Fibroblast of peridontal ligament (primary cell): ENCODE measurements around the gene S100A5.
A peak's percentile ranks its signal among the peaks of the same experiment; 100 is the strongest.
"Not testable (repeated sequence)": the region's sequence is repeated elsewhere in the genome, so short reads cannot be mapped to it uniquely, and the experiment has no call there.

Experiments
- DNase-seq: peaks from one replicate; pipeline ENCODE4 v3.0.0-alpha.2; 2010; ENCODE audit errors: extremely low read depth

The S100A5 gene

GRCh38 chr1:153540394-153541361, at the start of gene S100A5:
TSS of gene S100A5 (minus strand) at chr1:153540934. CDS start at chr1:153540191, 743 bp downstream.
- peak; percentile 49 for DNase-seq

- DNase-seq = no peak
Measured at GRCh38 chr1:153588482-153588881, 47.7 kb upstream of the S100A5 start.

GRCh38 chr1:153588033-153588432, 47.3 kb upstream of the S100A5 start:
- not testable (repeated sequence) for DNase-seq

- DNase-seq = no peak
Measured at GRCh38 chr1:153587314-153587713, 46.6 kb upstream of the S100A5 start.

DNA sequence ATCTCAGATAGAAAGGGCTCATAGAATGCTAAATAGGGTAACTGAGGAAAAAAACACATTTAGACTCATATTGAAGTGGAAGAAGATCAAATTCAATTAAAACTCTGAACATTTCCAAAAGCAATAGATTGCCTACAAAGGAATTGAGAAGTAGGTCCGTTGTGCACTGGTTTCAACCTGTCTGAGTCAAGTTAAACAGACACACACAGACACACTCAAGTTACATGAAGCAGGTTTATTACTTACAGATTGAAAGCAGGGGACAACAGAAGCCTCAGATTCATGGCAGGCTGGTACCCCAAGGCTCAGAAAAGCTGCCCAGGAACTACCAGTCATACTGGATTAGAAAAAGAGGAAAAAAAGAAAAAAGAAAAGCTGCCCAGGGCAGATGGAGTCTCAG, 45.6 kb upstream of the S100A5 start:
- DNase-seq = no peak

DNA sequence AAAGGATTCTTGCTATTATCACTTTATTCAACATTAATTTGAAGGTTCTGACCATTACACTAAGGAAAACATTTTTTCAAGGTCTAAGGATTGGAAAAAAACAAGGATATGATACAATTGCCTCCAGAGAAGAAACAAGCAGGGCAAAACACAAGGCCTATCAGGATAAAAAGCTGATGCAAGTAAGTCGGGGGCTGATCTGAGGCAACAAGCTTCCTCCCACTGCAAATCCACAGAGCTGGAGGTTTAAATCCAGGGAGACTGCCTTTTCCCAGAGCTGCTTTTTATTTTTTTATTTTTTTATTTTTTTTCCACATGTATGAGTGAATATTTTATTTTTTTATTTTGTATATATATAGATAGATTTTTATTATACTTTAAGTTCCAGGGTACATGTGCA, 44.3 kb upstream of the S100A5 start:
- DNase-seq = no peak

DNA sequence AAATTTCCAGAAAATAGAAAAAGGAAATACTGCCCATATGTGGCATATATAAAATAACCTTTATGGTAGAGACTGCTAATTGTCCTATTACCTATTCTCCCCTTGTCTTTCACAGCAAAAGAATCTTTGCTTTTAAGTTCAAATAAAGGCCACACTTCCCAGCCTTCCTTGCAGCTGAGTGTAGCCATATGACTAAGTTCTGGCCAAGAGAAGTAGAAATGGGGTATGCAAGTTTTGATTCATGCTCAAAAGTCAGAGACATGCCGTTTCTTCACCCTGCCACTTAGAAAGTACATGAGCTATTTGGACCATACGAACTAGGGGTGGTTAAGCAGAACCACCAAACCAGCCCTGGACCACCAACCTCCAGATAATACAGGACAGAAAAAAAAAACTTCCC, 43.2 kb upstream of the S100A5 start:
- DNase-seq = no peak

GRCh38 chr1:153583514-153583913, 42.8 kb upstream of the S100A5 start:
- DNase-seq = not testable (repeated sequence)

DNA sequence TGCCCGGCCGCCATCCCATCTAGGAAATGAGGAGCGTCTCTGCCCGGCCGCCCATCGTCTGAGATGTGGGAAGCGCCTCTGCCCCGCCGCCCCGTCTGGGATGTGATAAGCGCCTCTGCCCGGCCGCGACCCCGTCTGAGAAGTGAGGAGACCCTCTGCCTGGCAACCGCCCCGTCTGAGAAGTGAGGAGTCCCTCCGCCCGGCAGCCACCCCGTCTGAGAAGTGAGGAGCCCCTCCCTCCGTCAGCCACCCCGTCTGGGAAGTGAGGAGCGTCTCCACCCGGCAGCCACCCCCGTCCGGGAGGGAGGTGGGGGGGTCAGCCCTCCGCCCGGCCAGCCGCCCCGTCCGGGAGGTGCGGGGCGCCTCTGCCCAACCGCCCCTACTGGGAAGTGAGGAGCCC, 42.1 kb upstream of the S100A5 start:
- DNase-seq = not testable (repeated sequence)

GRCh38 chr1:153578936-153579335, 38.2 kb upstream of the S100A5 start:
- DNase-seq = no peak

- peak; percentile 38 for DNase-seq
Measured at GRCh38 chr1:153578490-153578889, 37.8 kb upstream of the S100A5 start.

DNA sequence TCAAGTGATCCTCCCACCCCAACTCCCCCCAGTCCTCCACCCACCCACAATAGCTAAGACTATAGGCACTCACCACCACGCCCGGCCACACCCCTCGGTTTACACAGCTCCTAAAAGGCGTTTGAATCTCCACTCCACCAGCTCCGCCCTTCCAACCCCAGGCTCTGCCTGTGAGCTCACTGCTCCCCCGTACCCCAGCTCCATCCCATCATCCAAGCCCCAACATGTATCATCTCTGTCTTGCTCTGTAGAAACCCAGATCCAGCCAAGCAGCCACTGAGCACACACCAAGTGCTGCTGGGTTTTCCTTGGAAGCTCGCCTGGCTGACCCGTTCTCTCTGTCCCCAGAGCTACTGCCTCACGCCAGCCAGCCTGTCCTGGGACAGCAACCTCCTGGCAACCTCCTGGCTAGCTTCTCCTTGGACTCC, 36.9 kb upstream of the S100A5 start:
- no peak for DNase-seq

DNA sequence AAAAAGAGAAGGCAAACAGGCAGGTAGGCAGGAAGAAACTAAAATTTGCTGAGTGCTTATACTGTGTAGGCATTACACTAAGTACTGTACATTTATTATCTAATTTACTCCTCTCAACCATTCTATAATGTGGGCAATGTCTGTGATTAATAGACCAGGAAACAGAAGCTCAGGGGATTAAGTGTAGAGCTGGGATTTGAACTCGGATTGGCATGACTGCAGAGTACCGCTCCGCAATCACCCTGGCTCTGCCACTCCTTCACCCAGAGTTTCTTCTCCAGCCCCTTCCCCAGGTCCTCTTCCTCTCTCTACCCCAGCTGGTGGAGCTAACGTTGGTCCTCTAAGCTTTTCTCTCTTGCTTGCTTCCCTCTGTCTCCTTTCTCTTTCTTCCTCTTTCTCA, 36.4 kb upstream of the S100A5 start:
- no peak for DNase-seq

GRCh38 chr1:153575497-153575896, 34.8 kb upstream of the S100A5 start:
- DNase-seq = not testable (repeated sequence)

DNA sequence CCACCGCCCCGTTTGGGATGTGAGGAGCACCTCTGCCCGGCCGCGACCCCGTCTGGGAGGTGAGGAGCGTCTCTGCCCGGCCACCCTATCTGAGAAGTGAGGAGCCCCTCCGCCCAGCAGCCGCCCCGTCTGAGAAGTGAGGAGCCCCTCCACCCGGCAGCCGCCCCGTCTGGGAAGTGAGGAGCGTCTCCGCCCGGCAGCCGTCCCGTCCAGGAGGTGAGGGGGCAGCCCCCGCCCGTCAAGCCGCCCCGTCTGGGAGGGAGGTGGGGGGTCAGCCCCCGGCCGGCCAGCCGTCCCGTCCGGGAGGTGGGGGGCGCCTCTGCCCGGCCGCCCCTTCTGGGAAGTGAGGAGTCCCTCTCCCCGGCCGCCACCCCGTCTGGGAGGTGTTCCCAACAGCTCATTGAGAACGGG, 34.4 kb upstream of the S100A5 start:
- not testable (repeated sequence) for DNase-seq

GRCh38 chr1:153573351-153573750, 32.6 kb upstream of the S100A5 start:
- DNase-seq = peak; percentile 38

- peak; percentile 86 for DNase-seq
Measured at GRCh38 chr1:153572569-153573015, 31.9 kb upstream of the S100A5 start.

DNA sequence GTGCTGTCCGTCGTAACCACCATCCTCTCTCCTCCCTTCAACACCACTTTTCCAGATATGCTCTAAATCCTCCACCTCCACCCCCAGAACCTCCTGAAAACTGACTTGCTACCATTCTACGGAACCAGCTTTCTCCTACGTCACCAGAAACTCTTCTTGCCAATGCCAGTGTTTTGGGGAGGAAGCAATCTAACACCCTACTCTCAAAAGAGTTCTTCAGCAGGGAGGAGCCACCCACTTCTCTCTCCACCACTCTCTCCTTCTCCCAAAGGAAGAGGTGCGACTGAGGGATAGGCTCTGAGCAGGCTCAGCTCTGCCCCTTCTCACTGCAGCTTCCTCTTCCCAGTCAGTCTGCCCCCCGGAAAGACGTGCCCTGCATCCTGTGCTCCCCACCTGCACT, 31.0 kb upstream of the S100A5 start:
- no peak for DNase-seq

DNA sequence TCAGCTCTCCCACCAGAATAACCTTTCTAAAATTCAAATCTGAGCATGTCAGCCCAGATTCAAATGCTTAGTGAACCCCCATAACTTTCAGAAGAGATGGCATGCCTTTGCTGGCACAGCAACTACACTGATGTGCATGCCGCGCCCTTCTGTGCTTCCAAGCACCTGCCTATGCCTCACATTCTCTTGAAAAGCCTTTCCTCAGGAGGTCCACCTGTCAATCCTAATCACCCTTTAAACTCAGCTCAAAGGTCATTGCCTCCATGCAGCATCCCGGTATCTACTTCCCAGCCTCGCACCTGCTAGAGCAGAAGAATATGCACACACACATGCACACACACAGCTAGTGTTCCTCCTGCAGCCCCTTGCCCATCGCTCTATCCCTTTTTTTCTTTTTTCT, 30.1 kb upstream of the S100A5 start:
- no peak for DNase-seq

DNA sequence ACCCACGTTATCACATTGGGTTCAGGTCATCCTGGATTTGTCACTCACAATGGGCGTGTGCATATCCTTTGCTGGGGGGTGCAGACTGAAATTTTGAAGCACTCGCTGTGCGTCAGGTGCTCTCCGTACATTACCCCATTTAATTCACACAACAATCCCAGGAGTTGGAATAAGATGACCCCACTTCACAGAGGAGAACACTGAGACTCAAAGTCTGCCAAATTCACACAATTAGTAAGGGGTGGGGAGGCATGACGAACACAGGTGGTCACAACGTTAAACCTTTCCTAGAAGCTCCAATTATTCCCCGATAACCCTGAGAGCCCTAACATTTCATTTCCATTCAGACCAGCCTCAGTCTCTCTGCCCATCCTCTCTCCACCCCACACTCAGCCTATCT, 28.7 kb upstream of the S100A5 start:
- no peak for DNase-seq

- DNase-seq = peak; percentile 85
Measured at GRCh38 chr1:153568367-153569099, 27.8 kb upstream of the S100A5 start.

DNA sequence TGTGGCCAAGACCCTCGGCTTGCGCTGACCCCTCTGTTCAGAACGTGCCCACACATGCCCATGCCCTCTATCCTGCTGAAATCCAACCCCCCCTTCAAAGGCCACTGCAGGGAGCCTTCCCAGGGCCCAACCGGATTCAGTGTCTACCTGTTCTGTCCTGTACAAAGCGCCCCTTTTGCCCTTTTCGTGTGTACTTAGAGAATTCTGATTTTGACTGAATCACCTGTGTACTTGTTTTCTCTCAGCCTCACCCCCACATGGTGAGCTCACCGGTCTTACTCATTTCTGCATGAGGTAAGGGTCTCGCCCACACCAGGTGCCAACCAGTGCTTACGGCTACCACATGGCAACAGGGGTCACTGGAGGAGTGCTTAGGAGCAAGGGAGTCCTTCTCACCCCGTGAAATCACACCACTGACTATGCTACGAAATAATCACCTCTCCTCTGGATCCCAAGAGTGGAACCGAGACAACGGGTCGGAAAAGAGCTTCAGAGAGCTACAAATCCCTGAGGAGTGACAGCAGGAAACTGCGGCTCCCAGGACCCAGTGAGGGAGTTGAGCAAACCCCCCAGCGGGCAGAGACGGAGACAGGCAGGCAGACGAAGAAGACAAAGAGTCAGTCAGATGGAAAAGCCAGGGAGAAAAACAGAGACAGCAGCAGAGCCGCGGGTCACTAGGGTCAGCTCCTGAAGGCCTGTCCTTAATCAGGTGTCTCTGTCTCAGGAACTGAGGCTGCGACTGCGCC, 27.1 kb upstream of the S100A5 start:
- no peak for DNase-seq
